ENCODE results near the gene IL4.

Gene IL4

DNA sequence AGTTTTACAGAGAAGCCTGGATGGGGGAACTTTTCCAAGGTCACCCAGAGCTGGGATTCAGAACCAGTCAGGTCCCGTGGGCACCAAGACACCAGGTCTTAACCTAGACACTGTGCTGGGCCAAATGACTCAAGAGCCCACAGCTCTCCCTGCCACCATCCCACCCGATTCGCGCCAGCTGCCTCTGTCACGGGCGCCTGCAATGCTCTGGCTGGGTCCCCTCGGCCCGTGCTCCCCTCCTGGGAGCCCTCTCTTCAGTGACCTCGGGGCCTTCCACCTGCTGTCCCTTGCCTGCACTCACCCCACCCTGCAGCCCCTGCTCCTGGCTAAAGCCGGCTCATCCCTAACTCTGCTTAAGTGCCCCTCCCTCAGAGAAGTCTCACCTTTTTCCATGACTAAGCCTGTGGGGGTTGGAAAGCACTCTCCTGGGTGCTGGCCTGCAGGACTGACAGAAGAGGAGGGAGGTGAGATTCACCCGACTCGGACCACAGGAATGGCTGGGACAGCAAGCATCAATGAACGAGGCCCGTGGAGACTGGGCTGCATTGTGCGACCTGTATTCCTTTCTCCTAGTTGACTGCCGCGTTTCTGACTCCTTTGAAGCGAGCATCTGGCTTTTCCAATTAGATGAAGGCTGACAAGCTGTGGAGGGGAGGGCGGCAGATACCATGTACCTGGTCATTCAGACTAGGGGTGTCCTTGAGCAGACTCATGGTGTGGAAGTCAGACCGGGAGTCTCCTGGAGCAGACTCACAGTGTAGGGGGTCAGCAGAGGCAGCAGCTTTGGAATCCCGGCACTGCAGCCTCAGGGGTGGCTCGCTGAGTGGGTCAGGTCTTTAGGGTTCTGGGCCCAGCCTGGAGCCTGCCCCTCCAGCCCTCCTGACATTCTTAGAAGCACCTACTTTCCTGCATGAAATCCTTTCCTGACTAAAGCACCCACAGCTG is 5.8 kb upstream of the IL4 start:
- TF ChIP-seq POLR2A (IDR thresholded peaks at IDR 0.05; ENCODE audit: low read depth, low read length), result no peak
- no peak for TF ChIP-seq POLR2AphosphoS5 (IDR thresholded peaks at IDR 0.05; ENCODE audit: low read depth, low read length)
- TF ChIP-seq TAF1 (IDR thresholded peaks at IDR 0.05; ENCODE audit: borderline replicate concordance, low read depth, low read length), result no peak
- no peak for FAIRE-seq
- no peak for DNase-seq (ENCODE audit: insufficient read length)

DNA sequence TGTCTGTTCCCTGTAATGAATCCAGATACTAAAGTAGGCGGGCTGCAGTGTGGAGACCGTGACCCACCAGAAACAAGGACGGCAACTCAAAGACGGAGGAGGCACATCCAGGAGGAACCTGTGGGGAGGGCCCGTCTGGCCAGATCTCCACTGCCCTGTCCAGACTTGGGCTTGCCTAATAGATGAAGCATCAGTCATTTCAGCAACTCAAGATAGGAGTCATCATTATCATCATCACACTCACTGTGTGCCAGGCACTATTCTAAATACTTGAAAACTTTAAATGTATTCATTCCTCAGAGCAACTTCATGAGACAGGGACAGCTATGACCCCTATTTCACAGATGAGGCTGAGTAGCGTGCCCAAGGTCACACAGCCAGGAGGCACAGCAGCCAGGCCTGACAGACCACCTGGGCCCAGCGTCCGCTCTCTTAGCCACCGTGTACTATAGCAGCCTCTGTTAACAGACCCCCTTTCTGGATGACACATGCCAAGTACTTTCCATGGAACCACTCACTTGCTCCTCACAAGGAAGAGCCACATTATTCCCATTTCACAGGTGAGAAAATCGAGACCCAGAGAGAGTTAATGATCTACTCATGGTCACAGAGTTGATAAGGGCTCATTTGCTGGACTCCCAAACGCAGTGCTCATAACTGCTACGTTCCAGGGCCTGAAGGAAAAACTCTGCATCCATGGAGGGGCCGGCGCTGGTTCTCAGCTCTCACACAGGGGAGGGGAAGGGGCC is 4.9 kb upstream of the IL4 start:
- DNase-seq (ENCODE audit: insufficient read length) (no peak), FAIRE-seq (no peak)
- TF ChIP-seq TAF1 (IDR thresholded peaks at IDR 0.05; ENCODE audit: borderline replicate concordance, low read depth, low read length), result no peak
- TF ChIP-seq POLR2A (IDR thresholded peaks at IDR 0.05; ENCODE audit: low read depth, low read length), result no peak
- TF ChIP-seq POLR2AphosphoS5 (IDR thresholded peaks at IDR 0.05; ENCODE audit: low read depth, low read length), result no peak

DNA sequence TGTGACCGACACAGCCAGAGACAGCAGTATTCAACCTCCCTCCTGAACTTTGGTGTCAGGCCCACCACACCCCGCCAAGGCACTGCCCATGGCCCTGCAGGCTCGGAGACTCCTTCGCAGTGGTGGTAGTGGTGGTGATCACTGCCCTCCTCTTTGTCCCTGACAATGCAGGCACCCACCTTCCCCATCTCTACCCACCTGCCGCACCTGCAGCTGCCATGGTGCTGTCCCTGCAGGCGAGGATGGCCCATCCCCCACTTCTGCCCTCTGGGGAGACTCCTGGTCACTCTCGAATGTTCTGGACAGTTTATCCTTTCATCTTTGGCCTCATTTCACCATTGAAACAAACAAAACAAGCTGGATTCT is 4.4 kb upstream of the IL4 start:
- DNase-seq (ENCODE audit: insufficient read length) (no peak), FAIRE-seq (no peak)
- TF ChIP-seq TAF1 (IDR thresholded peaks at IDR 0.05; ENCODE audit: borderline replicate concordance, low read depth, low read length), result no peak
- no peak for TF ChIP-seq POLR2AphosphoS5 (IDR thresholded peaks at IDR 0.05; ENCODE audit: low read depth, low read length)
- TF ChIP-seq POLR2A (IDR thresholded peaks at IDR 0.05; ENCODE audit: low read depth, low read length), result no peak

DNA sequence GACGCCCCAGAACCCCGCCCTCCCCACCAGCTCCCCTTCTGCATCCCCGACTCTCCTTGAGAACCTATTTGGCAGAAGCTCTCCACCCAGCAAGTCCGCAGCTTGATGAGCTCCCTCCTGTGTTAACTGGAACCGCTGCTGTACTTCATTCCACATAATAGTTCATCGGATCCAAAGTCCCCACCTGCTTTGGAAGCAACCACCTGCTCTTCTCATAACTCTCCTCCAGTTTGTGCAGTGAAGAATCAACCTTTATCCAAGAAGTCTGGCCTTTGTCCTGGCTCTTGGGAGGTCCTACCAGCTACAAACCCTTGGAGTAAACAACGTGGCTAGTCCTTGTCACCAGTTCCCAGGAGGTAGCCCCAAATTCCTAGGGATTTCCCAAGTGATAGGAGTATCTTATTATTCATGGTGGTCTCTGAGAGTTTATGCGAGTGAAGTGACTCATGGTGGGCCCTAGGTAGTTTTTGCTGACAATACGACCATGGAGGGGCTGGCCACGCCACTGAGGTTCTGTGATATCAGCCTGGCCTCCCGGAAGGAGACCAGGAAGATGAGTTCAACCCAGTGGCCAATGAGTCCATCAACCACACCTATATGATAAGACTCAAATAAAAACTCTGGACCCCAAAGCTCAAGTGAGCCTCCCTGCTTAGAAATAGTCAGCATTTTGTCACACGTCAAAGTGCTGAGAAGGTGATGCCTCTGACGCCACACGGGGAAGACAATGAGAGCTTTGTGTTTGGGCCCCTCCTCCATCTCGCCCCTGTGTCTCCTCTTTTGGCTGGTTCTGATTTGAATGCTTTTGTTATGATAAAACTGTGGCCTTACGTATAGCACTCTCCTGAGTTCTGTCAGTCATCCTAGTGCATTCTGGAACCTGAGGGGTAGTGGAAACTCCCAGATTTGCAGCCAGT is 3.6 kb upstream of the IL4 start:
- FAIRE-seq (no peak), DNase-seq (ENCODE audit: insufficient read length) (no peak)
- TF ChIP-seq POLR2A (IDR thresholded peaks at IDR 0.05; ENCODE audit: low read depth, low read length) (no peak), TAF1 (IDR thresholded peaks at IDR 0.05; ENCODE audit: borderline replicate concordance, low read depth, low read length) (no peak), POLR2AphosphoS5 (IDR thresholded peaks at IDR 0.05; ENCODE audit: low read depth, low read length) (no peak)

DNA sequence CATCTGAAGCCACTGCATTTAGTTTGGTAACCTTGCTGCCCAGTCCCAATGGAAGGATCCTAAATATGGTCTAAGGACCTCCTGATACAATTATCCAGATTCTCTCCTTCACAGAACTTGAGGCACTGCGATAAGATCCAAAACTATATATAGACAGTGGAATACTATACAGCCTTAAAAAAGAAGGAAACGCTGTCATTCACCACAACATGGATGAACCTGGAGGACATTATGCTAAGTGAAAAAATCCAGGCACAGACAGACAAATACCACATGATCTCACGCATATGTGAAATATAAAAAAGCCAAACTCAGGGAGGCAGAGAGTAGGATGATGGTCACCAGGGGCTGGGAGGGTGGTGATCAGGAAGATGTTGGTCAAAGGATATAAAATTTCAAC is 2.8 kb upstream of the IL4 start:
- FAIRE-seq (no peak), DNase-seq (ENCODE audit: insufficient read length) (no peak)
- TF ChIP-seq POLR2A (IDR thresholded peaks at IDR 0.05; ENCODE audit: low read depth, low read length) (no peak), POLR2AphosphoS5 (IDR thresholded peaks at IDR 0.05; ENCODE audit: low read depth, low read length) (no peak), TAF1 (IDR thresholded peaks at IDR 0.05; ENCODE audit: borderline replicate concordance, low read depth, low read length) (no peak)

DNA sequence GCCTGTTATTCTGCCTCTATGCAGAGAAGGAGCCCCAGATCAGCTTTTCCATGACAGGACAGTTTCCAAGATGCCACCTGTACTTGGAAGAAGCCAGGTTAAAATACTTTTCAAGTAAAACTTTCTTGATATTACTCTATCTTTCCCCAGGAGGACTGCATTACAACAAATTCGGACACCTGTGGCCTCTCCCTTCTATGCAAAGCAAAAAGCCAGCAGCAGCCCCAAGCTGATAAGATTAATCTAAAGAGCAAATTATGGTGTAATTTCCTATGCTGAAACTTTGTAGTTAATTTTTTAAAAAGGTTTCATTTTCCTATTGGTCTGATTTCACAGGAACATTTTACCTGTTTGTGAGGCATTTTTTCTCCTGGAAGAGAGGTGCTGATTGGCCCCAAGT is 301 bp upstream of the IL4 start:
- FAIRE-seq, result no peak
- no peak for TF ChIP-seq TAF1 (IDR thresholded peaks at IDR 0.05; ENCODE audit: borderline replicate concordance, low read depth, low read length)
- TF ChIP-seq POLR2AphosphoS5 (IDR thresholded peaks at IDR 0.05; ENCODE audit: low read depth, low read length), result no peak
- TF ChIP-seq POLR2A (IDR thresholded peaks at IDR 0.05; ENCODE audit: low read depth, low read length), result no peak
- no peak for DNase-seq (ENCODE audit: insufficient read length)

DNA sequence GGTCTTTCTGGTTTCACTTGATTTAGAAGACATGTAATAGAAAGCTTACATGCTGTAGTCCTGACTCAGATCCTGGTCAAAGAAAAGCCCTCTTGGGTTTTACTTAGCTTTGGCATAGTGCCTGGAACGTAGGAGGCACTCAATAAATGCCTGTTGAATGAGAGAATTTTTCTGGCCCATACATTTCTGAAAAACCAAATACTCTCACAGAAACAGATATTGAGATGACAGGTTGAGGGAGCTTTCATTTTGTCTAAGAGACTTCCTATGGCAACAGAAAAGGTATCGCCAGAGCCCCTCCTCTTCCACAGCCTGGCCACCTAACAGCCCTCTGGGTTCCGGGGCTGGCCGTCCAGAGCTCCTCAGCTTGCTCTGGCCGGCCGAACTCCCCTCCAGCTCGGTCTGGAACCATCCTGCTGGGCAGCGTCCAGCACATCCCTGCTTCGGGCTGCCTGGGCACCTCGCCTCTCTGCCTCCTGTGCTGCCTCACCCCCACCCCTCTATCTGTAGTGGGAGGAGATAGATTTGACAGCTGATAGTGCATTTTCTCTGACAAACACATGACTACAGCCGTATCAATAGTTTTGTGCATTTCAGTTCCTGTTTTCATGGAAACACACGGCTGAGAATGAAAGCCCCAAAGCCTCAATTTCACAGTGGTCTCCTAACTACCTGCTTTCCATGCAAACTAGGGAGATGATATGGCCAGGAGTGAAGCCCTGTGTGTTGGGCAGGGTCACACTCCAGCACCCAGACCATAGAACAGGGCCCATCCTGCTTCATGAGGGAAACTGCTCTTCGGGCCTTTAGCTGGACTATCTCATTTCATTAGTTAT is 1.1 kb downstream of the IL4 start:
- FAIRE-seq (peak; percentile 94), DNase-seq (ENCODE audit: insufficient read length) (peak; percentile 65)
- peak; percentile 40; the same call in 1 of the 2 replicates for TF ChIP-seq POLR2A (IDR thresholded peaks at IDR 0.05; ENCODE audit: low read depth, low read length)
- TF ChIP-seq TAF1 (IDR thresholded peaks at IDR 0.05; ENCODE audit: borderline replicate concordance, low read depth, low read length), result no peak
- TF ChIP-seq POLR2AphosphoS5 (IDR thresholded peaks at IDR 0.05; ENCODE audit: low read depth, low read length), result no peak; the same call in 1 of the 2 replicates

DNA sequence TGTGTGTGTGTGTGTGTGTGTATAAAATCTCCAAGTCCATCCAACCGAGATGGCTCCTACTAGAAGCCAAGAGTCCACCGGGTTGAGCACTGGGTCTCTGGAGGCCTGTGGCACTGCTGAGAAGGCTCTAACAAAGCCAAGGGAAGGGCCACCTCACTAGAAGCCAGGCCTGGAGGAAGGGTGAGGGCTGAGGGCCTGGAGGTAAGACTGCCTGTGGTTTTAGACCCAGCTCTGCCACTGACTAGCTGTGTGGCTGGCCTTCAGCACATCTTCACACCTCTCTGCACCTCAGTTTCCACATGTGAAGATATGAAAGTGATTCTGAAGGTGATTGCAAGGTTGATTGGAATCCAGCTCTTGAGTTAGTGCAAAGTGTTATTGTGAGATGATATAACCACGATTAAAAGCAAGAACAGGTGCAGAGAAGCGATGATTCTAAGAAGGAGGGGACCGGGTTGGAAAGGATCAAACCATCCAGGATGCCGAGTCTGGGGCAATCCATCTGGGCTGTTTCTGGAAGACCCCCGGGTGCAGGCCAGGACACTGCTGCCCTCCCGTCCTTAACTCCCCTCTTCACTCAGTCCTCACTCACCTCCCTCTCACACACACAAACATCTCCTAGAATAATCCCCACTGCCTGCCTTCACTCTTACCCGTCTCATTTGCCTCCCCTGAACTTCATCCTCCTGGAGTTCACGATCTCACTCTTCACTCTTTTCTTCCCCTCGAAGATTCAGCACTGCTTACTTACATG is 2.3 kb downstream of the IL4 start:
- peak; percentile 33 for FAIRE-seq
- DNase-seq (ENCODE audit: insufficient read length), result no peak
- no peak for TF ChIP-seq TAF1 (IDR thresholded peaks at IDR 0.05; ENCODE audit: borderline replicate concordance, low read depth, low read length)
- TF ChIP-seq POLR2AphosphoS5 (IDR thresholded peaks at IDR 0.05; ENCODE audit: low read depth, low read length), result no peak
- TF ChIP-seq POLR2A (IDR thresholded peaks at IDR 0.05; ENCODE audit: low read depth, low read length), result no peak

DNA sequence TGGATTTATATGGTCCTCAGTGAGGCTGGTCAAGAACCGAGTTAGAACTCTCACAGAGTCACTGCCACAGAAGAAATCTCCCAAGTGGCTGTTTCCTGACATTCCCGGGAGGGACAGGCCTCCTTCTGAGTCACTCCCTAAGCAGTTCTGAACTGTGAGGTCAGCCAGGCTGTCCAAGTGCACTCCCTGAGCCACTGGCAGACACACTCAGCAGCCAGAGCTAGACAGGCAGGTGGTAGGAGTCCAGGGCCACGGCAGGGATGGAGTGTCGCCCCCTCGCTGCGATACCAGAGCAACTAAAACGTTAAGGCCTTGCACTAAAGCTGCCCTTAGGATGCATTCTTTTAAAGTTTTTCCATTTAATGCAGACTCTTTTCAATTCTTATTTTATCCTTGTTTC is 3.4 kb downstream of the IL4 start:
- DNase-seq (ENCODE audit: insufficient read length) (no peak), FAIRE-seq (no peak)
- no peak for TF ChIP-seq POLR2A (IDR thresholded peaks at IDR 0.05; ENCODE audit: low read depth, low read length)
- no peak for TF ChIP-seq TAF1 (IDR thresholded peaks at IDR 0.05; ENCODE audit: borderline replicate concordance, low read depth, low read length)
- TF ChIP-seq POLR2AphosphoS5 (IDR thresholded peaks at IDR 0.05; ENCODE audit: low read depth, low read length), result no peak

Measured in GM12892 (cell line).